ENCODE measurements around the gene FRY. TPM values are rescaled to one million over a fixed set of nuclear protein-coding genes. Genes with fewer than 3 reads are reported as not detected.

Gene FRY
- total RNA-seq, 1 experiment from 2014 or later, result 4.7 TPM

DNA sequence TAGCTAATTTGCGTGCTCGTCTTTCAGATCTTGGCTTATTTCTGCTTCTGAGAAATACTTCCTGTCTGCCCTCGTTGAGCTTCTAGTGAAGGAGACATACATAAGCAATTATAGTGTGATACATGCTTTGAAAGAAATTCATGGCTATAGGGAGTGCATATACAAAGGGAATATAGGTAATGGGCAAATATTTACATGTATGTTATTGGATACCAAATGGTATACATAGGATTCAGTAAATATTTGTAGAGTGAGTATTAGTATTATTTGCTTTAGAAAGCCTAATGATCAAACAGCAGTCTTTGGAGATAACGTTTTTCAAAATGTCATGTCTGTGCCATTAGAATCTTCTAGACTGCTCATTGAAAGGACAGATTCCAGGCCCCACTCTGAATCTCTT is 289.0 kb downstream of the FRY start:
- intact Hi-C loops (cut with micrococcal nuclease; ENCODE audit: unreplicated experiment), result no loop called here
- no TSS peak for BruUV-seq (replicated peaks)
- H3K79me2 ChIP-seq (ENCODE audit: low read depth), result peaks cover 9% of the 10 kb centered on the region
- H3K27ac ChIP-seq, result no peak overlapping the region
- no peak overlapping the region for H3K4me2 ChIP-seq
- no peak for DNase-seq
- no peaks in the 10 kb centered on the region for H4K20me1 ChIP-seq (ENCODE audit: insufficient read depth)
- no peaks in the 10 kb centered on the region for H3F3A ChIP-seq (ENCODE audit: insufficient read depth, low read depth)
- H3K27me3 ChIP-seq (ENCODE audit: insufficient read depth, low read depth), result no peaks in the 10 kb centered on the region
- ChIA-PET POLR2A (ENCODE audit: unreplicated experiment) (no interaction called here), CTCF (interaction anchor here (0.6 kb wide), 1 partner anchor 108 kb away, joined by 3 read pairs; no protein-coding TSS in a partner anchor)
- no peaks in the 10 kb centered on the region for H3K9me2 ChIP-seq (ENCODE audit: insufficient read depth)
- H3K4me3 ChIP-seq, result no peak overlapping the region
- H2AFZ ChIP-seq, result no peak overlapping the region
- peaks cover 10% of the 10 kb centered on the region for H3K4me1 ChIP-seq (replicated peaks; ENCODE audit: insufficient read depth)
- peaks cover 16% of the 10 kb centered on the region; the same call in 1 of the 2 replicates for H3K36me3 ChIP-seq (ENCODE audit: low read depth)
- TF ChIP-seq CTCF (conservative IDR thresholded peaks at IDR 0.05), result no peak
- no peak for TF ChIP-seq EZH2 (IDR thresholded peaks at IDR 0.05; ENCODE audit: low read depth)
- no peaks in the 10 kb centered on the region; the same call in 1 of the 2 replicates for H3K9me3 ChIP-seq (ENCODE audit: insufficient read depth, low read depth)

GRCh38 chr13:32323912-32324311 is 292.3 kb downstream of the FRY start:
- Histone ChIP-seq H3K27ac (no peak overlapping the region), H3K27me3 (ENCODE audit: insufficient read depth, low read depth) (no peaks in the 10 kb centered on the region), H3K9me3 (ENCODE audit: insufficient read depth, low read depth) (no peaks in the 10 kb centered on the region; the same call in 1 of the 2 replicates), H3K36me3 (ENCODE audit: low read depth) (peaks cover 16% of the 10 kb centered on the region; the same call in 1 of the 2 replicates), H3K4me3 (no peak overlapping the region), H3F3A (ENCODE audit: insufficient read depth, low read depth) (no peaks in the 10 kb centered on the region), H4K20me1 (ENCODE audit: insufficient read depth) (no peaks in the 10 kb centered on the region), H3K79me2 (ENCODE audit: low read depth) (no peaks in the 10 kb centered on the region), H2AFZ (no peak overlapping the region), H3K9me2 (ENCODE audit: insufficient read depth) (no peaks in the 10 kb centered on the region), H3K4me1 (replicated peaks; ENCODE audit: insufficient read depth) (no peaks in the 10 kb centered on the region), H3K4me2 (no peak overlapping the region)
- TF ChIP-seq EZH2 (IDR thresholded peaks at IDR 0.05; ENCODE audit: low read depth) (no peak), CTCF (conservative IDR thresholded peaks at IDR 0.05) (no peak)
- intact Hi-C loops (cut with micrococcal nuclease; ENCODE audit: unreplicated experiment), result no loop called here
- no TSS peak for BruUV-seq (replicated peaks)
- POLR2A ChIA-PET (ENCODE audit: unreplicated experiment), result no interaction called here
- CTCF ChIA-PET, result no interaction called here
- DNase-seq, result no peak

- DNase-seq, result no peak
- H2AFZ ChIP-seq, result no peak overlapping the region
- intact Hi-C loops (cut with micrococcal nuclease; ENCODE audit: unreplicated experiment), result no loop called here
- BruUV-seq (replicated peaks), result no TSS peak
- no peaks in the 10 kb centered on the region for H3K79me2 ChIP-seq (ENCODE audit: low read depth)
- H4K20me1 ChIP-seq (ENCODE audit: insufficient read depth), result no peaks in the 10 kb centered on the region
- no peaks in the 10 kb centered on the region for H3F3A ChIP-seq (ENCODE audit: insufficient read depth, low read depth)
- H3K36me3 ChIP-seq (ENCODE audit: low read depth), result peaks cover 30% of the 10 kb centered on the region
- H3K4me1 ChIP-seq (replicated peaks; ENCODE audit: insufficient read depth), result no peaks in the 10 kb centered on the region
- CTCF ChIA-PET, result interaction anchor here (0.6 kb wide), 1 partner anchor 15 kb away, joined by 4 read pairs; no protein-coding TSS in a partner anchor
- no peak overlapping the region for H3K27ac ChIP-seq
- no peak overlapping the region for H3K4me2 ChIP-seq
- no peaks in the 10 kb centered on the region for H3K9me2 ChIP-seq (ENCODE audit: insufficient read depth)
- H3K4me3 ChIP-seq, result no peak overlapping the region
- TF ChIP-seq CTCF (conservative IDR thresholded peaks at IDR 0.05) (no peak), EZH2 (IDR thresholded peaks at IDR 0.05; ENCODE audit: low read depth) (no peak)
- POLR2A ChIA-PET (ENCODE audit: unreplicated experiment), result no interaction called here
- H3K9me3 ChIP-seq (ENCODE audit: insufficient read depth, low read depth), result peaks cover 4% of the 10 kb centered on the region; the same call in 1 of the 2 replicates
- no peaks in the 10 kb centered on the region for H3K27me3 ChIP-seq (ENCODE audit: insufficient read depth, low read depth)
Measured at GRCh38 chr13:32330441-32330840, 298.9 kb downstream of the FRY start.

Data from PC-9 (cell line).